ENCODE measurements around the gene B3GNT3.

Gene B3GNT3

GRCh38 chr19:17848595-17849292 lies 53.8 kb downstream of the B3GNT3 start:
- no peak for DNase-seq (ENCODE audit: low read depth in 1 of 2, low spot score in 1 of 2)
- no peak for TF ChIP-seq JUND (IDR thresholded peaks at IDR 0.05; ENCODE audit: low read depth)
- in situ Hi-C loops (cut with HindIII; ENCODE audit: low pct_unique_long_range_greater_than_20kb, low sequenced_read_pairs) = no loop called here

DNA sequence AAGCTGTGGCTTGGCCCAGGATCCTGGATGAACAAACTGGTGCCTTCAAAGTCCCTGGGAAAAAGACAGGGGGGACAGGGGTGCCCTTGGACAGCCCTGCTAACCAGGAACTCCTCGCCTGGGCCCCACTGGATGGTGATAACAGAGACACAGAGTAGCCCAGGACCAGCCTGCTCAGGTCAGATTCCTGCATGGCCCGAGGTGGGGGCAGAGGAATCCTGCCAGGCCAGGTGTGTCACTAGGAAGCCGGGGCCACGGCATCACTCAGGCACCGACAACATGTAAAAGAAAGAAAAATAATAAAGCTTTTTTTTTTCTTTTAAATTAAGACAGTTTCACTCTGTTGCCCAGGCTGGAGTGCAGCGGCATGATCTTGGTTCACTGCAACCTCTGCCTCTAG lies 59.1 kb downstream of the B3GNT3 start:
- in situ Hi-C loops (cut with HindIII; ENCODE audit: low pct_unique_long_range_greater_than_20kb, low sequenced_read_pairs) = no loop called here
- no peak for TF ChIP-seq JUND (IDR thresholded peaks at IDR 0.05; ENCODE audit: low read depth)
- no peak for DNase-seq (ENCODE audit: low read depth in 1 of 2, low spot score in 1 of 2)

DNA sequence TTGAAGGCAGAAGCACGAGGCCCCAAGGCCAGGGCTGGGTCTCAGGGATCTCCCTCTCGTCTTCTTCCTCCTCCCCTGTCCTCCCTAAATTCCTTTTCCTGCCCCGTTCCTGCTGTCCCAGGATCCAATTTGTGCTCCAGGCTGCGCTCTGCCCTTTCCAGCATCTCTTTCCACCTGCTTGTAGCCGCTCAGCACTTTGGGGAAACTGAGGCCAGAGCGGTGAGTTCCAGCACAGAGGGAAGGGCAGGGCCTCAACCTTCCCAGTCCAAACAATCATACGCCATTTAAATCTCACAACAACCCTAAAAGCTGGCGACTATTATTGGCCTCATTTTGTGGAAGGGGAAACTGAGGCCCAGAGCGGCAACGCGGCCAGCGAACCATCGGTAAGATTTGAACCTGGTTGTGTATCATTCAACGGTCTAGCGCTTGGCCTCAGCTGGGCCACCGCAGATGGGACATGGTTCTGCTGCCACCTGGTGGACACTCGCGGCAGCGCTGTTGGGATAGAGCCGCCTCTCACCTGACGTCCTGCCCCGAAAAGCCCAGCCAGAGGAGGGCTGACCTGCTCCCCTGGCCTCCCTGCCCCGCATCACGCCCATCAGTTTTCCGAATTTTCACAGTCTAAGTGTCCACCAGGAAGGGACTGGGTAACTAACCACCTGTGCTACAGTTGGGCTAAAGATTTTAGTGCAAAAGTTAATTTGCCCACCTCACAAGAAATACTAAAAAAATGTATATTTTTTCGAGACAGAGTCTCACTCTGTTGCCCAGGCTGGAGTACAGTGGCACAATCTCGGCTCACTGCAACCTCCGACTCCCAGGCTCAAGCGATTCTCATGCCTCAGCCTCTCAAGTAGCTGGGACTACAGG lies 60.6 kb downstream of the B3GNT3 start:
- in situ Hi-C loops (cut with HindIII; ENCODE audit: low pct_unique_long_range_greater_than_20kb, low sequenced_read_pairs) = no loop called here
- TF ChIP-seq JUND (IDR thresholded peaks at IDR 0.05; ENCODE audit: low read depth) = no peak

GRCh38 chr19:17859533-17860330 lies 64.8 kb downstream of the B3GNT3 start, which contains the start of gene RPL18A:
Gene RPL18A (plus strand): TSS chr19:17859910. CDS start chr19:17859957, 47 bp downstream.
- peak; percentile 93 to 99 for DNase-seq (ENCODE audit: low read depth in 1 of 2, low spot score in 1 of 2)
- no peak for TF ChIP-seq JUND (IDR thresholded peaks at IDR 0.05; ENCODE audit: low read depth)
- in situ Hi-C loops (cut with HindIII; ENCODE audit: low pct_unique_long_range_greater_than_20kb, low sequenced_read_pairs) = no loop called here

More for the DNA sequence above, 60.6 kb downstream of the B3GNT3 start:
- DNase-seq (ENCODE audit: low read depth in 1 of 2, low spot score in 1 of 2) = peak; percentile 69 to 77

DNA sequence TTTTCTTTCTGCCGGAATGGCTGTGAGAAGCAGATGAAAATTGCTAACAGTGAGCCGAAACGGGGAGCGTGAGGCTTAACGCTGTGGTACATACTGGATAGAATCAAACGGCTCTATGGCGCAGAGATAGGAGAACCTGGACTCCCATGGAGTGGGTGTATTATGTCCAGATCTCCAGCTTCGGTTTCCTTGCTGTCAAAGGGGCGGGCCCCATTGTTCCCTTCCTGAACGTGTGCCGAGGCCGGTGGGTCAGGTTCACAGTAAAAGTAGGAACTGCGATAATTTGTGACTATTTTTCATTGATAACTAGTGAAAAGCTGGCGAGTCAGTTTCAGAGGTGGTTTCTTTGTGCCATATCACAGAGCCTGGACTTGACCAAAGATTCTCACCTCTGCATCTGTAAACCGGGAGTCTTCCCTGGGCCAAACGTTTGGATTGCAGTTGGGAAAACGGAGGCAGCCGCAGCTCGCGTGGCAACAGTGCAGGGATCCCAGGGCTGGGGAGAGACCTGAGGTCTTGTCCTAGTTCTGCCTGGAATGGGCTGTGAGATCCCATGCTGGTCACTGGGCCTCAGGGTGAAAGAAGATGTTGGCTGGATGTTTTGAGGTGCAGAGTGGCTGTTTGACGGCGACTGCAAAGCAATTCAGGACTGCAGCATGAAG lies 65.5 kb downstream of the B3GNT3 start:
- no peak for DNase-seq (ENCODE audit: low read depth in 1 of 2, low spot score in 1 of 2)
- no peak for TF ChIP-seq JUND (IDR thresholded peaks at IDR 0.05; ENCODE audit: low read depth)
- in situ Hi-C loops (cut with HindIII; ENCODE audit: low pct_unique_long_range_greater_than_20kb, low sequenced_read_pairs) = no loop called here

DNA sequence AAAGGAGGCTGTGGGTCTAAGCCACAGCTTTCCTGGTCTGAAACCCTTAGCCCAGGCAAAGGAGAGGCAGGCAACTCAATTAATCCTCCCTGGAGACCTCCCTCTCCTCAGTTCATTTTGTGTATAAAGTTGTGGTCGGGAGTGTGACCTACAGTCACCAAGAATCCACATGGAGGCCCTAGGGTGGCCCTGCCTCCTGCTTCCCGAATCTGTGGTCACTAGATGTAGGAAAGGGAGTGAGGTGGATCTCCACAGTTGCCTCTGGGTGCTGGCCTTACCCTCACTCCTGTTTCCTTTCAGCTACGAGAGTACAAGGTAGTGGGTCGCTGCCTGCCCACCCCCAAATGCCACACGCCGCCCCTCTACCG lies 66.0 kb downstream of the B3GNT3 start:
- in situ Hi-C loops (cut with HindIII; ENCODE audit: low pct_unique_long_range_greater_than_20kb, low sequenced_read_pairs) = no loop called here
- no peak for DNase-seq (ENCODE audit: low read depth in 1 of 2, low spot score in 1 of 2)
- TF ChIP-seq JUND (IDR thresholded peaks at IDR 0.05; ENCODE audit: low read depth) = no peak

DNA sequence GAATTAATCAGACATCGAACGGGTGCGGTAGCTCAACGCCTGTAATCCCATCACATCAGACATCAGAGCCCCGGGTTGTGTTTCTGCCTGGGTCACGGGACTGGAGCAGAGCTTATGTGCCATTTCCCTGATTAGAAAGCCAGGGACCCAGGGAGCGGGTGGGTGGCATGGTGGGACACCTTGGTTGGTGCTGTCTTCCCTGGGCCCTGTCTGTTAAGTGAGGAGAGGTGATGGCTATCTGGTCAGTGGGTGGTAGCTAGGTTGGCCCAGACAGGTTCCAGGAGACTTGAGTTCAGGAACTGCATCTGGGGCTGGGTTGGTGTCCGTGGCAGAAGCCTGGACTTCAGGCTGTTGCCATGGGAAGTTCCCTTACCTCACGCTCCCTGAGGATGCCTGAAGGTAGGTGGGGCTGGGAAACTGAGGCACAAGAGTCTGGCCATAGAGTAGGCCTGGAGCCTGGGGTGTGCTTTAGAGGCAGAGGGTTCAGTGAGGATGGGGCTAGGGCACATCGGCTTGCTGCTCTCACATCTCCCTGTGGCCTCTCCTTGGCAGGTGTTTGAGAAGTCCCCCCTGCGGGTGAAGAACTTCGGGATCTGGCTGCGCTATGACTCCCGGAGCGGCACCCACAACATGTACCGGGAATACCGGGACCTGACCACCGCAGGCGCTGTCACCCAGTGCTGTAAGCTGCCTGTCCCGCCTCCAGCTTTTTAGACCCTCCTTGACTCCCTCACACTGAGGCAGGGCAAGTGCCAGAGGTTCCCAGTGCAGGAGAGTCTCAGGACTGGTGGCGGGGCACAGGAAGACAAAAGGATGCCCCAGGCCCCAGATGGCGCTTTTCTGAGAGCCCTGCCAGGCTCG lies 66.8 kb downstream of the B3GNT3 start:
- no peak for DNase-seq (ENCODE audit: low read depth in 1 of 2, low spot score in 1 of 2)
- TF ChIP-seq JUND (IDR thresholded peaks at IDR 0.05; ENCODE audit: low read depth) = no peak
- in situ Hi-C loops (cut with HindIII; ENCODE audit: low pct_unique_long_range_greater_than_20kb, low sequenced_read_pairs) = no loop called here

GRCh38 chr19:17862711-17863519 lies 68.0 kb downstream of the B3GNT3 start:
- DNase-seq (ENCODE audit: low read depth in 1 of 2, low spot score in 1 of 2) = no peak
- TF ChIP-seq JUND (IDR thresholded peaks at IDR 0.05; ENCODE audit: low read depth) = no peak
- in situ Hi-C loops (cut with HindIII; ENCODE audit: low pct_unique_long_range_greater_than_20kb, low sequenced_read_pairs) = no loop called here
